ENCODE data around the gene STPG3. TPM values are rescaled to one million over a fixed set of nuclear protein-coding genes. Genes with fewer than 3 reads are reported as not detected.

STPG3 gene
- total and polyA plus RNA-seq, 2 of the 13 experiments (the other 11 are each of a cell fraction or from before 2014, with no cell fraction given): not detected

DNA sequence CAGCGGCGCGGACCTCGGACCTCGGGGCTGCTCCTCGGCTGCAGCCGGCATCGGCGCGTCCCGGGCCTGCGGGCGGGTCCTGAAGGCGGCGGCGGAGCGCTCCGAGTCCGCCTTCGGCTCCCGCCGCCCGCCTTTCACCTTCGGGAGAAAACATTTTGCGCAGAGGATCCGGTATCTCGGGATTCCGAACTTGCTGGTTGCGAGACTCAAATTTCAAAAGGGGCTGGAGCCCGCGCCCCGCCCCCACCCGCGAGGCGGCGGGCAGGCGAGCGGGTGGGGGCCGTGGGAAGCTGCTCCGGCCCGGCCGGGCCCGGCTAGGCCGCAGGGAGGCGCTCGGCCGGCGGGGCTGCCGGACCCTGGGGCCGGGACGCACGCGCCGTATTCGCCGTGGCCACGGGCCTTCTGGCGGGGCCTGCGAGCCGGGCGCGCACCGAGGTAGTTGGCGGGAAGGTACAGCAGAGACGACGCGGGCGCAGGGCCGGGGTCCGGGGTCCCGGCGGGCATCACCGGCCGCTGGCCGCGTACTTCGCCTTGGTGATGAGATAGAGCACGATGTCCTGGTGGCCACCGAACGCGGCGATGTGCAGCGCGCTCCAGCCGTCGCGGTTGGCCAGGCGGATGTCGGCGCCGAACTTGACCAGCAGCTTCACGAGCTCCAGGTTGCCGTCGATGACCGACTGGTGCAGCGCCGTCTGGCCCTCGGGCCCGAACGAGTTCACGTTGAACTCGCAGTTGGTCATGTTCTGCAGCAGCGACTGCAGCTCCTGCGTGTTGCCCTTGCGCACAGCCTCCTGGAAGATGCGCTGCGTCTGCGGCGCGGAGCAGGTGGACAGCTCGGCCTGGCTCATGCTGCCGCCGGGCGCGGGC, 50.2 kb downstream of the STPG3 start (continued):
- TF ChIP-seq, protein P1, sequence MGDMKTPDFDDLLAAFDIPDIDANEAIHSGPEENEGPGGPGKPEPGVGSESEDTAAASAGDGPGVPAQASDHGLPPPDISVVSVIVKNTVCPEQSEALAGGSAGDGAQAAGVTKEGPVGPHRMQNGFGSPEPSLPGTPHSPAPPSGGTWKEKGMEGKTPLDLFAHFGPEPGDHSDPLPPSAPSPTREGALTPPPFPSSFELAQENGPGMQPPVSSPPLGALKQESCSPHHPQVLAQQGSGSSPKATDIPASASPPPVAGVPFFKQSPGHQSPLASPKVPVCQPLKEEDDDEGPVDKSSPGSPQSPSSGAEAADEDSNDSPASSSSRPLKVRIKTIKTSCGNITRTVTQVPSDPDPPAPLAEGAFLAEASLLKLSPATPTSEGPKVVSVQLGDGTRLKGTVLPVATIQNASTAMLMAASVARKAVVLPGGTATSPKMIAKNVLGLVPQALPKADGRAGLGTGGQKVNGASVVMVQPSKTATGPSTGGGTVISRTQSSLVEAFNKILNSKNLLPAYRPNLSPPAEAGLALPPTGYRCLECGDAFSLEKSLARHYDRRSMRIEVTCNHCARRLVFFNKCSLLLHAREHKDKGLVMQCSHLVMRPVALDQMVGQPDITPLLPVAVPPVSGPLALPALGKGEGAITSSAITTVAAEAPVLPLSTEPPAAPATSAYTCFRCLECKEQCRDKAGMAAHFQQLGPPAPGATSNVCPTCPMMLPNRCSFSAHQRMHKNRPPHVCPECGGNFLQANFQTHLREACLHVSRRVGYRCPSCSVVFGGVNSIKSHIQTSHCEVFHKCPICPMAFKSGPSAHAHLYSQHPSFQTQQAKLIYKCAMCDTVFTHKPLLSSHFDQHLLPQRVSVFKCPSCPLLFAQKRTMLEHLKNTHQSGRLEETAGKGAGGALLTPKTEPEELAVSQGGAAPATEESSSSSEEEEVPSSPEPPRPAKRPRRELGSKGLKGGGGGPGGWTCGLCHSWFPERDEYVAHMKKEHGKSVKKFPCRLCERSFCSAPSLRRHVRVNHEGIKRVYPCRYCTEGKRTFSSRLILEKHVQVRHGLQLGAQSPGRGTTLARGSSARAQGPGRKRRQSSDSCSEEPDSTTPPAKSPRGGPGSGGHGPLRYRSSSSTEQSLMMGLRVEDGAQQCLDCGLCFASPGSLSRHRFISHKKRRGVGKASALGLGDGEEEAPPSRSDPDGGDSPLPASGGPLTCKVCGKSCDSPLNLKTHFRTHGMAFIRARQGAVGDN (CRISPR knock-in tag; IDR thresholded peaks at IDR 0.05): peak; percentile 84
- TF ChIP-seq ZNF142 (CRISPR knock-in tag; IDR thresholded peaks at IDR 0.05) (peak; percentile 67), ZNF557 (CRISPR knock-in tag; IDR thresholded peaks at IDR 0.05) (no peak), SKI (IDR thresholded peaks at IDR 0.05; ENCODE audit: partially characterized antibody) (peak; percentile 13), ZNF570 (CRISPR knock-in tag; IDR thresholded peaks at IDR 0.05; ENCODE audit: borderline replicate concordance) (no peak), ZNF563 (CRISPR knock-in tag; IDR thresholded peaks at IDR 0.05) (peak; percentile 64; the same call in 1 of the 2 replicates), DNMT3B (CRISPR knock-in tag; conservative IDR thresholded peaks at IDR 0.05) (no peak), BRCA1 (CRISPR knock-in tag; IDR thresholded peaks at IDR 0.05) (no peak), ZNF510 (CRISPR knock-in tag; IDR thresholded peaks at IDR 0.05; ENCODE audit: low read depth) (no peak), TFDP2 (CRISPR knock-in tag; IDR thresholded peaks at IDR 0.05) (peak; percentile 69)
- TF ChIP-seq, protein P2, sequence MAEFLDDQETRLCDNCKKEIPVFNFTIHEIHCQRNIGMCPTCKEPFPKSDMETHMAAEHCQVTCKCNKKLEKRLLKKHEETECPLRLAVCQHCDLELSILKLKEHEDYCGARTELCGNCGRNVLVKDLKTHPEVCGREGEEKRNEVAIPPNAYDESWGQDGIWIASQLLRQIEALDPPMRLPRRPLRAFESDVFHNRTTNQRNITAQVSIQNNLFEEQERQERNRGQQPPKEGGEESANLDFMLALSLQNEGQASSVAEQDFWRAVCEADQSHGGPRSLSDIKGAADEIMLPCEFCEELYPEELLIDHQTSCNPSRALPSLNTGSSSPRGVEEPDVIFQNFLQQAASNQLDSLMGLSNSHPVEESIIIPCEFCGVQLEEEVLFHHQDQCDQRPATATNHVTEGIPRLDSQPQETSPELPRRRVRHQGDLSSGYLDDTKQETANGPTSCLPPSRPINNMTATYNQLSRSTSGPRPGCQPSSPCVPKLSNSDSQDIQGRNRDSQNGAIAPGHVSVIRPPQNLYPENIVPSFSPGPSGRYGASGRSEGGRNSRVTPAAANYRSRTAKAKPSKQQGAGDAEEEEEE (CRISPR knock-in tag; IDR thresholded peaks at IDR 0.05; ENCODE audit: borderline replicate concordance): no peak
- TF ChIP-seq, protein P3, sequence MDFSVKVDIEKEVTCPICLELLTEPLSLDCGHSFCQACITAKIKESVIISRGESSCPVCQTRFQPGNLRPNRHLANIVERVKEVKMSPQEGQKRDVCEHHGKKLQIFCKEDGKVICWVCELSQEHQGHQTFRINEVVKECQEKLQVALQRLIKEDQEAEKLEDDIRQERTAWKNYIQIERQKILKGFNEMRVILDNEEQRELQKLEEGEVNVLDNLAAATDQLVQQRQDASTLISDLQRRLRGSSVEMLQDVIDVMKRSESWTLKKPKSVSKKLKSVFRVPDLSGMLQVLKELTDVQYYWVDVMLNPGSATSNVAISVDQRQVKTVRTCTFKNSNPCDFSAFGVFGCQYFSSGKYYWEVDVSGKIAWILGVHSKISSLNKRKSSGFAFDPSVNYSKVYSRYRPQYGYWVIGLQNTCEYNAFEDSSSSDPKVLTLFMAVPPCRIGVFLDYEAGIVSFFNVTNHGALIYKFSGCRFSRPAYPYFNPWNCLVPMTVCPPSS (IDR thresholded peaks at IDR 0.05): no peak

Data from HepG2 (cell line).